Measurements from ENCODE around the gene DEXI. TPM values are rescaled to one million over a fixed set of nuclear protein-coding genes. Genes with fewer than 3 reads are reported as not detected.

DEXI gene
- total and polyA plus RNA-seq, 2 of the 13 experiments (the other 11 are each of a cell fraction or from before 2014, with no cell fraction given): 51.5 to 70.4 TPM

- TF ChIP-seq, protein P1, sequence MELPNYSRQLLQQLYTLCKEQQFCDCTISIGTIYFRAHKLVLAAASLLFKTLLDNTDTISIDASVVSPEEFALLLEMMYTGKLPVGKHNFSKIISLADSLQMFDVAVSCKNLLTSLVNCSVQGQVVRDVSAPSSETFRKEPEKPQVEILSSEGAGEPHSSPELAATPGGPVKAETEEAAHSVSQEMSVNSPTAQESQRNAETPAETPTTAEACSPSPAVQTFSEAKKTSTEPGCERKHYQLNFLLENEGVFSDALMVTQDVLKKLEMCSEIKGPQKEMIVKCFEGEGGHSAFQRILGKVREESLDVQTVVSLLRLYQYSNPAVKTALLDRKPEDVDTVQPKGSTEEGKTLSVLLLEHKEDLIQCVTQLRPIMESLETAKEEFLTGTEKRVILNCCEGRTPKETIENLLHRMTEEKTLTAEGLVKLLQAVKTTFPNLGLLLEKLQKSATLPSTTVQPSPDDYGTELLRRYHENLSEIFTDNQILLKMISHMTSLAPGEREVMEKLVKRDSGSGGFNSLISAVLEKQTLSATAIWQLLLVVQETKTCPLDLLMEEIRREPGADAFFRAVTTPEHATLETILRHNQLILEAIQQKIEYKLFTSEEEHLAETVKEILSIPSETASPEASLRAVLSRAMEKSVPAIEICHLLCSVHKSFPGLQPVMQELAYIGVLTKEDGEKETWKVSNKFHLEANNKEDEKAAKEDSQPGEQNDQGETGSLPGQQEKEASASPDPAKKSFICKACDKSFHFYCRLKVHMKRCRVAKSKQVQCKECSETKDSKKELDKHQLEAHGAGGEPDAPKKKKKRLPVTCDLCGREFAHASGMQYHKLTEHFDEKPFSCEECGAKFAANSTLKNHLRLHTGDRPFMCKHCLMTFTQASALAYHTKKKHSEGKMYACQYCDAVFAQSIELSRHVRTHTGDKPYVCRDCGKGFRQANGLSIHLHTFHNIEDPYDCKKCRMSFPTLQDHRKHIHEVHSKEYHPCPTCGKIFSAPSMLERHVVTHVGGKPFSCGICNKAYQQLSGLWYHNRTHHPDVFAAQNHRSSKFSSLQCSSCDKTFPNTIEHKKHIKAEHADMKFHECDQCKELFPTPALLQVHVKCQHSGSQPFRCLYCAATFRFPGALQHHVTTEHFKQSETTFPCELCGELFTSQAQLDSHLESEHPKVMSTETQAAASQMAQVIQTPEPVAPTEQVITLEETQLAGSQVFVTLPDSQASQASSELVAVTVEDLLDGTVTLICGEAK (IDR thresholded peaks at IDR 0.05): no peak
- TF ChIP-seq, protein P1 (CRISPR knock-in tag; IDR thresholded peaks at IDR 0.05): no peak
- no peak for TF ChIP-seq ZNF501 (CRISPR knock-in tag; IDR thresholded peaks at IDR 0.05)
Observed at GRCh38 chr16:10983159-10983558, 40.9 kb upstream of the DEXI start (continued).
